GM08714 (cell line): Measurements from ENCODE around the gene ALOX15B.

Source experiments
- H3K4me3 ChIP-seq: fragments of 200-500 bp; sonication (Bioruptor generic); 2 replicates; pipeline ENCODE4 v1.5.1; 2014; ENCODE audit warnings: mild to moderate bottlenecking, low read length, inconsistent platforms
- ZNF274 ChIP-seq: IDR thresholded peaks from 2 replicates; pipeline ENCODE4 v1.6.1; 2012; ENCODE audit warnings: mild to moderate bottlenecking, low read depth, low read length

Gene ALOX15B

GRCh38 chr17:8082292-8082691 lies 43.4 kb downstream of the ALOX15B start:
- H3K4me3 ChIP-seq = no peak overlapping the region
- TF ChIP-seq ZNF274 = no peak

- H3K4me3 ChIP-seq = no peak overlapping the region
- no peak for TF ChIP-seq ZNF274
Measured at GRCh38 chr17:8084250-8084649, 45.4 kb downstream of the ALOX15B start.

- no peak within 1 kb of the TSS for H3K4me3 ChIP-seq
Measured at GRCh38 chr17:8087075-8087951, 48.5 kb downstream of the ALOX15B start, which contains the start of gene ALOX12B. TSS of gene ALOX12B (minus strand) at chr17:8087716. CDS start at chr17:8087442, 274 bp downstream.

GRCh38 chr17:8087952-8088230 lies 49.0 kb downstream of the ALOX15B start:
- no peak for TF ChIP-seq ZNF274
- no peak overlapping the region for H3K4me3 ChIP-seq

More at GRCh38 chr17:8087075-8087951, 48.5 kb downstream of the ALOX15B start, which contains the start of gene ALOX12B:
- no peak for TF ChIP-seq ZNF274

GRCh38 chr17:8089728-8090127 lies 50.9 kb downstream of the ALOX15B start:
- H3K4me3 ChIP-seq = no peak overlapping the region
- TF ChIP-seq ZNF274 = no peak

- no peak for TF ChIP-seq ZNF274
Measured at GRCh38 chr17:8091033-8091687, 52.3 kb downstream of the ALOX15B start.

GRCh38 chr17:8095361-8095760 lies 56.5 kb downstream of the ALOX15B start:
- H3K4me3 ChIP-seq = no peak overlapping the region
- TF ChIP-seq ZNF274 = no peak

More at GRCh38 chr17:8091033-8091687, 52.3 kb downstream of the ALOX15B start:
- no peak overlapping the region for H3K4me3 ChIP-seq

- H3K4me3 ChIP-seq = no peak overlapping the region
- TF ChIP-seq ZNF274 = no peak
Measured at GRCh38 chr17:8096541-8096940, 57.7 kb downstream of the ALOX15B start.
